Breast epithelium (tissue), 4 donors: ENCODE data around the gene GNAI1. TPM values are rescaled to one million over a fixed set of nuclear protein-coding genes. Genes with fewer than 3 reads are reported as not detected.

Source experiments
- DNase-seq, 2 donors: peaks; one replicate each; pipeline ENCODE4 v3.0.0-alpha.2; 2019; ENCODE audit warnings: low spot score in 2 of 2
- H3K27ac ChIP-seq, 2 donors: fragments of 200-600 bp; sonication (generic) in 1 of 2; one replicate each; pipeline ENCODE4 v1.5.1; 2016 to 2019; ENCODE audit warnings: mild to moderate bottlenecking in 1 of 2
- H3K27me3 ChIP-seq, 2 donors: fragments of 200-600 bp; sonication (generic) in 1 of 2; one replicate each; pipeline versions ENCODE4 v1.5.1 to v1.6.0; 2017 to 2019; ENCODE audit warnings: control low read depth in 1 of 2, mild to moderate bottlenecking in 1 of 2
- H3K36me3 ChIP-seq: fragments of 200-600 bp; one replicate; pipeline ENCODE4 v1.5.1; 2019
- H3K4me1 ChIP-seq, 2 donors: fragments of 200-600 bp; sonication (generic); one replicate each; pipeline ENCODE4 v1.5.1; 2016 to 2019; ENCODE audit warnings: control low read depth in 1 of 2
- H3K4me3 ChIP-seq, 3 donors: fragments of 200-600 bp; sonication (generic); 1 replicate in 2 of 3; 2 replicates in 1 of 3; pipeline ENCODE4 v1.5.1; 2016 to 2019; ENCODE audit warnings: mild to moderate bottlenecking in 3 of 3, moderate library complexity in 2 of 3
- H3K9me3 ChIP-seq, 2 donors: fragments of 200-600 bp; sonication (generic) in 1 of 2; one replicate each; pipeline ENCODE4 v1.5.1; 2016 to 2019; ENCODE audit warnings: control low read depth in 1 of 2
- POLR2A ChIP-seq: fragments of 450-650 bp; IDR thresholded peaks from one replicate; pipeline ENCODE4 v1.6.1; 2016; ENCODE audit warnings: antibody characterized with exemption, mild to moderate bottlenecking, moderate library complexity
- POLR2AphosphoS5 ChIP-seq, 3 donors: sonication (generic); formaldehyde crosslinking; IDR thresholded peaks; one replicate each; pipeline ENCODE4 v1.6.1; 2017; ENCODE audit warnings: antibody characterized with exemption in 3 of 3
- intact Hi-C: fragments of 100-400 bp; cut with DNase I; formaldehyde crosslinking; loops from one replicate; pipeline ENCODE4 v1.15.1; 2023; ENCODE audit warnings: low total_unique reads
- total RNA-seq, 3 donors: library from RNA; depleted of rRNA; stranded (reverse); fragments of >200 nt; gene quantifications; one replicate each; pipeline ENCODE4 v1.1.0, GENCODE V29; 2016
- TF ChIP-seq, protein P1 (sequence below), 3 donors: fragments of 450-650 bp; IDR thresholded peaks; one replicate each; pipeline ENCODE4 v1.5.1; 2016 to 2017; ENCODE audit warnings: antibody characterized with exemption in 3 of 3, mild to moderate bottlenecking in 3 of 3, moderate library complexity in 3 of 3

The GNAI1 gene
- total RNA-seq, 3 donors from 2014 or later = 25.6 to 75.2 (median 27.5) TPM

DNA sequence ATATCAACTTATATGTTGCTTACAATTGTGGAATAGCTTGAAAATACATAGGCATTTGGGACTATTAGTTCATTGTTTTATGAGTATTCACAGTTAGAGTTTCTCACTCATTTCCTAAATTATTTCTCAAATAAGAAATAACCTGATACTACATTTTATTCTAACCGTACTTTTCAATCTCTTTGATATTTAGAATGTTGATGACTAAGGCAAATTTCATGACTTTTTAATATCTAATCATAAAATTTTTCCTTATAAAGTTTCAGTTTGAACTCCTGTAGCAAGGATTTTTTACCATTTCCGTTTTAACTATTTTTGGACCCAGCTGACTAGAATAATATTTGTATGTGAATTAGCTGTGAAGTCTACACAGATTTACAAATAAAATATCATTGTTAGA lies 41.3 kb upstream of the GNAI1 start:
- Histone ChIP-seq H3K27me3 (no peaks in the 10 kb centered on the region), H3K9me3 (no peaks in the 10 kb centered on the region), H3K27ac (no peak overlapping the region), H3K4me1 (no peaks in the 10 kb centered on the region), H3K36me3 (no peaks in the 10 kb centered on the region), H3K4me3 (no peak overlapping the region)
- TF ChIP-seq POLR2AphosphoS5 (IDR thresholded peaks at IDR 0.05) = no peak
- TF ChIP-seq, protein P1, sequence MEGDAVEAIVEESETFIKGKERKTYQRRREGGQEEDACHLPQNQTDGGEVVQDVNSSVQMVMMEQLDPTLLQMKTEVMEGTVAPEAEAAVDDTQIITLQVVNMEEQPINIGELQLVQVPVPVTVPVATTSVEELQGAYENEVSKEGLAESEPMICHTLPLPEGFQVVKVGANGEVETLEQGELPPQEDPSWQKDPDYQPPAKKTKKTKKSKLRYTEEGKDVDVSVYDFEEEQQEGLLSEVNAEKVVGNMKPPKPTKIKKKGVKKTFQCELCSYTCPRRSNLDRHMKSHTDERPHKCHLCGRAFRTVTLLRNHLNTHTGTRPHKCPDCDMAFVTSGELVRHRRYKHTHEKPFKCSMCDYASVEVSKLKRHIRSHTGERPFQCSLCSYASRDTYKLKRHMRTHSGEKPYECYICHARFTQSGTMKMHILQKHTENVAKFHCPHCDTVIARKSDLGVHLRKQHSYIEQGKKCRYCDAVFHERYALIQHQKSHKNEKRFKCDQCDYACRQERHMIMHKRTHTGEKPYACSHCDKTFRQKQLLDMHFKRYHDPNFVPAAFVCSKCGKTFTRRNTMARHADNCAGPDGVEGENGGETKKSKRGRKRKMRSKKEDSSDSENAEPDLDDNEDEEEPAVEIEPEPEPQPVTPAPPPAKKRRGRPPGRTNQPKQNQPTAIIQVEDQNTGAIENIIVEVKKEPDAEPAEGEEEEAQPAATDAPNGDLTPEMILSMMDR (IDR thresholded peaks at IDR 0.05) = no peak
- TF ChIP-seq POLR2A = no peak
- DNase-seq = no peak
- intact Hi-C loops = no loop called here

DNA sequence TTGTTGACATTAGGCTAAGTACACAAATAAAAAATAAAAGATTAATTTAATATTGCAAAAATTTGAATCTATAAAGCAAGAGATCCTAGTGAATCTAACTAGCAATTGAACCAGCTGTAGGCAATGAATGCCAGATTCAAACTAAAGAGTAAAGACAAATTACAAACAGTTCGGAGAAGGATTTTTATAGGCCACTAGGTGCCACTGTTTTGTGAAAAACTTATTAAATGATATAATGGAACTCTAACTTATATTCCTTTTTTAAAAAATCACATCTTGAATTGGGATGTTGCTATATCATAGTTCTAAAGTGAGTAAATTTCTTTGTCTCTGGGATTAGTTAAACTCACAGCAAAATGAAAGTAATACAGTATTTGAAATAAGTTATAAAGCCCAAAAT lies 39.1 kb upstream of the GNAI1 start:
- Histone ChIP-seq H3K9me3 (no peaks in the 10 kb centered on the region), H3K27me3 (no peaks in the 10 kb centered on the region), H3K4me1 (no peaks in the 10 kb centered on the region), H3K4me3 (no peak overlapping the region), H3K27ac (no peak overlapping the region), H3K36me3 (no peaks in the 10 kb centered on the region)
- intact Hi-C loops = no loop called here
- TF ChIP-seq, protein P1 (IDR thresholded peaks at IDR 0.05) = peak; percentile 20 to 44 (median 25)
- no peak for TF ChIP-seq POLR2A
- no peak for DNase-seq

DNA sequence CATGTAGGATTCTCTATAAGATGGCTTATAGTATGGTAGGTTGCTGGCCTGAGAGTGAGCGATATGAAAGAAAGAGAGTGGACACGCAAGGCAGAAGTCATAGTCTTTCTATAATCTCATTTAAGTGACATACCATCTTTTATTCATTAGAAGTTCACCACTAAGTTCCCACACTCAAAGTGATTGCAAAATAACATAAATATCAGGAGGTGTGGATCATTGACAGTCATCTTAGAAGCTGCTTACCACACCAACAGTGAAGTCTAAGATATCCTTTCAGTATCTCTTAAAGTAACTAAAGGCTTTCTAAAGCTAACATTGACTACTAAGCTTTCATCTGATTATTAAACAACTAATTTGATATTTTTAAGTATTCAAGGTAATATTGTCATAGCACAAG lies 36.9 kb upstream of the GNAI1 start:
- H3K27me3 ChIP-seq = no peaks in the 10 kb centered on the region
- no peaks in the 10 kb centered on the region for H3K36me3 ChIP-seq
- intact Hi-C loops = no loop called here
- H3K27ac ChIP-seq = no peak overlapping the region
- H3K4me1 ChIP-seq = no peaks in the 10 kb centered on the region
- no peak overlapping the region for H3K4me3 ChIP-seq
- no peak for DNase-seq
- H3K9me3 ChIP-seq = no peaks in the 10 kb centered on the region
- no peak for TF ChIP-seq POLR2AphosphoS5 (IDR thresholded peaks at IDR 0.05)
- TF ChIP-seq, protein P1 (IDR thresholded peaks at IDR 0.05) = no peak
- no peak for TF ChIP-seq POLR2A

DNA sequence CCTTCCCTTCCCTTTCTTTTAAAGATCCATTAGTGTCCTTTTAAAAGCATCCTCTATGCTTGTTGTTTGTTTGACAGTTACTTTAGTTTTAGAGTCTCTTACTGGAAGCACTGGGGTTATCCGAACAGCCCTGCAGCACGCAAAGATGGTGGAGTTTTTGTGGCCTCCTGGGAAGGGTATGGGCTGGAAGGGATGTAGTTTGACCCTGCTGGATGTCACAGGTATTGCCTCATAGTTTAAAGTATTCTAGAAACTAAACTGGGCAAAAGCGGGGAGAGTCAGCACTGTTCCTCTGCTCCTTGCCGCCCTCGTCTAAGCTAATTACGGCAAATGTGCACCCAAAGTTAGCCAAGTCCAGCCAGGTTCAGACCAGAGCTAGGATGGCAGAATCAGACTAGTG lies 35.8 kb upstream of the GNAI1 start:
- TF ChIP-seq POLR2A = no peak
- no peak for TF ChIP-seq POLR2AphosphoS5 (IDR thresholded peaks at IDR 0.05)
- TF ChIP-seq, protein P1 (IDR thresholded peaks at IDR 0.05) = no peak
- intact Hi-C loops = no loop called here
- Histone ChIP-seq H3K4me1 (no peaks in the 10 kb centered on the region), H3K4me3 (no peak overlapping the region), H3K27me3 (no peaks in the 10 kb centered on the region), H3K27ac (no peak overlapping the region), H3K9me3 (no peaks in the 10 kb centered on the region), H3K36me3 (no peaks in the 10 kb centered on the region)
- DNase-seq = no peak

DNA sequence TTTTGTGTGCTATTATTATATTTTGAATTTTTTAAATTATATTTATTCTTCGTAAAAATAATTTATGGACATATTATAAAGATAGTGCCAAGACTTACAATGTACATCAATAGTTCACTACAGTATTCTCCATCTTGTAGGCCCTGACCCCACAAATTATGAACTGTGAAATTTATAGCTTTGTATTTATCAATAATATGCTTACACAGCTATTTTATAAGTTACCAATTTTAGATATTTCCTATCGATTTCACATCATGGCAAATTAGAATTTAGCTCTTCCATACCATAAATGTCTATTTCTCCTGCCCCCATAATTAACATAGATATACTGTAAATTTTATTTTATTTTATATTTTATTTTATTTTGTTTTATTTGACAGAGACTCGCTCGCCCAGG lies 34.4 kb upstream of the GNAI1 start:
- Histone ChIP-seq H3K4me3 (no peak overlapping the region), H3K9me3 (no peaks in the 10 kb centered on the region), H3K27ac (no peak overlapping the region), H3K36me3 (no peaks in the 10 kb centered on the region), H3K4me1 (no peaks in the 10 kb centered on the region), H3K27me3 (no peaks in the 10 kb centered on the region)
- intact Hi-C loops = no loop called here
- no peak for DNase-seq
- TF ChIP-seq POLR2AphosphoS5 (IDR thresholded peaks at IDR 0.05) (no peak), POLR2A (no peak)
- TF ChIP-seq, protein P1 (IDR thresholded peaks at IDR 0.05) = no peak
